HUDEP-2 (cell line): ENCODE results near the gene C19orf47.
"Not testable (repeated sequence)": the region's sequence is repeated elsewhere in the genome, so short reads cannot be mapped to it uniquely, and the experiment has no call there.

Experiments
- DNase-seq, 76 experiments: peaks; one replicate each; lab custom pipeline; 2025; ENCODE audit not compliant: unreplicated experiment in 76 of 76; lab: John Stamatoyannopoulos, UW

The C19orf47 gene

DNA sequence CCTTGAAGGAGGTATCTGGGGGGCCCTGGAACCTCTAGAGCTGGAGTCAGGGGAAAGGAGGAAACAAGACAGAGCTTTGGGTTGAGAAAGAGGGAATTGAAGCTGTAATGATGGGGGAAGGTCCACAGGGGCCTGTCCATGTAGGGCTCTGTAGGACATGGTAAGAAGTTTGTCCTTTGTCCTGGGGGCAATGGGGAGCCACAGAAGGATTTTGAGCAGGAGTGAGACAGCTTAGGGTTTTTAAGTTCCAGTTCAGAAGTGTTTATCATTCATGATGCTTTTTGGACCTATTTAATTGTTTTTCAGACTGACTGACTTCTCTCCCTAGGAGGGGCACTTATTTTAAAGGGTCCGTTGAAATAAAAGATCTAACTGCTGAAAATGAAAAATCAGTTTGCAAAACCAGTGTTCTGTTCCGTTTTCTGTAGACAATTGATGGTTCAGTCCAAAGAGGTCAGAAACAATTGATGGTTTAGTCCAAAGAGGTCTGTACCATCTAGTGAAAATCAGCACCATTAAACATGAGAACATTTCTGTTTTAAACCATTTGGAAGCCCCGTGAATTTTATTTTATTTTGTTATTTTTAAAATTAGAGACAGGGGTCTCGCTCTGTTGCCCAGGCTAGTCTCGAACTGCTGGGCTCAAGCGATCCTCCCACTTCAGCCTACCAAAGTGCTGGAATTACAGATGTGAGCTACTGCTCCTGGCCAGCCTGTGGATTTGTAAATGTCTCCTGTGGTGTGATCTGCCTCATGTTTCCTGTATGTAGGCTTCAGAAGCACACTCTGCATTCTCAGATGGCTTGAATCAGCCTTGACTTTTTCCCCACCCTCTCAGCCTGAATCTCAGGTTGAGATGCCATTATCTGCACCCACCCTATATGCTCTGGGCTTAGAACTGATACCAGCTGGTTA lies 8.7 kb upstream of the C19orf47 start:
- DNase-seq = no peak

DNA sequence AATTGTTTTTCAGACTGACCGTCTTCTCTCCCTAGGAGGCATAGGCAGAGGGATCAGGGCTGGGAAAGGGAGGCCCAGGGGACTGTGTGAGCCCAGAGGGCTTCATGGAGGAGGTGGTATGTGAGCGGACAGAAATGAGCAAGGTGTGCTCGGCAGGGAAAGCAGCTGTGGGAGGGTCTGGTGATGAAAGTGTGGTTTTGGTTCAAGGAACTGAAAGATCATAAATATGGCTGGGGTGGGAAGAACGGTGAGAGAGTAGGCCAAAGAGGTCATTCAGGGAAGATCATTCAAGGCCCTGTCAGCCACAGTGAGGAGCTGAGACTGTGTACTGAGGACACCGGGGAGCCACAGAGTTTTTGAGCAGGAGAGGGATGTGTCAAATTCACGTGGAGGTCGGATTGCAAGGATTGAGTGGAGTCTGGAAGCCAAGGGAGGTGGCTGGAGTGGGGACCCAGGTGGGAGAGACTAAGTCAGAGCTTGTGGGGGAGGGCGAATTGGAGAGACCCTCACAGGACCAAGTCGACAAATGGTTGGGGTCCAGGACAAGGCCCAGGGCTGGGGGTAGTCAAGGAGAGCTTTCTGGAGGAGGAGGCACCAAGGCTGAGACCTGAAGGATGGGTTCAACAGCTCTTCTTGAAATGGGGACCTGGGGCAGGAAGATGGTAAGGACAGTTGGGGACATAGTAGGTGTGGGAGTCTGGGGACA lies 7.9 kb upstream of the C19orf47 start:
- no peak for DNase-seq

DNA sequence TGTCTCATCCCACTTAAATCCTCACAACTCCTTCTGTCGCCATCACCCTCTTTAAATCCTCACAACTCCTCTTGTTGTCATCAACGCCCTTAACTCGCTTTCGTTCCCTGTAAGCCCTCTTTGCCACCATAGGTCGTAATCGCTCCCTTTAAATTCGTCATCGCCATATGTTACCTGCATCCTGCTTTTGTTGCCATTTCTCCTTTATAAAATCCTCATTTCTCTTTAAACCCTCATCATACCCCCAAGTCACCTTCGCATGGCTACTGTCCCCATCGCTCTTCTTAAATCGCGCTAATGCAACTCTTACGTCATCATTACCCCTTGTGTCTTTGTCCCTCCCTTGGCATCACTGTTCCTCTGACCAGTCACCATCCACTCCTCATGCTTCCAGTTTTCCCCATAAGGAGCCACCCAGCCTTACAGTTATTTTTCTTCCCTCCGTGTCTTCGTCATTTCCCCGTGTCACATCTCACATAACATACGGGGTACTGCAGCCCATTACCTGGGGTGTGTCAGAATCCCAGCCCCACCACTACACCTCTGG lies 837 bp upstream of the C19orf47 start:
- DNase-seq = peak in 2 of 76 experiments; percentile 28 to 42

DNA sequence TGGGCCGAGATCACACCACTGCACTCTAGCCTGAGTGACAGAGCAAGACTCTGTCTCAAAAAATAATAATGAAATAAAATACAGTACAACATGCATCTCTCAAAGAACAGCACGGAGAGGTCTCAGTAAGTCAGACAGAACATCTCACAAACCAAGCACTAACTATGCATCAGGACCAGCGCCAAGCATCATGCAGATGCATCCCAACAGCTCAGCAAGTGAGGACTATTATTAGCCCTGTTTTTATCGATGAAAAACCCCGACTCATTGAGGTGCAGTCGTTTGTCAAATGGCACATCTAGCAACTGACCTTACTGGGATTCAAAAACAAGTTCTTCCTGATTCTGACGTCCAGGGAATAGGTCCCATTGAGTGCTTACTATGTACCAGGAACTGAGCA lies 3.8 kb downstream of the C19orf47 start:
- DNase-seq = no peak

DNA sequence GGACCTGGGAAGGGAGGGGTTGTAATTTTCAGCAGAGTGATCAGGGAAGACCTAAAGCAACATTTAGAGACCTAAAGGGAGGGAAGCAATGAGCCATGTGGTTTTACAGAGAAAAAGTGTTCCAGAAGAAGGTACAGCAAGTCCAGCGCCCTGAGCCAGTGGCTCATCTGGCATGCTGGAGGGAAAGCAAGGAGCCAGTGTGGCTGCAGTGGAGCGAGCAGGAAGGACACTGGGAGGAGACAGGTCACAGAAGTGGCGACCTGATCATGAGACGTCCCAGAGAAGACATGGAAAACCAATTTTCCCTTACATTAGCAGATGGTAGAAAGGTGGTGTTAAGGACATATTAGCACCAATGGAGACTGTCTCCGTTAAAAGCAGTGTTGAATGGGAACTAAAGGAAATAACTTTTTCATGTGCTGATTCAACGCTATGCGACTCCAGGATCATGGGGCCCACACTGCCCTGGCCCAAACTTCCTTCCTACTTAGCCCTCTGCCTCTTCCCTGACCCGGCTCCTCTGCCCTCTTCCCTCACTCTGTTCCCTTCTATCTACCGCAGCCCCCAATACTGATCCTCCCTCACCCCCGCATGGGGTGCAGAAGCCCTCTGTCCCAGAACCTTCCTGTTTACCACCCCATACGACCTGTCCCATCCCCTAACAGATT lies 5.4 kb downstream of the C19orf47 start:
- no peak for DNase-seq

DNA sequence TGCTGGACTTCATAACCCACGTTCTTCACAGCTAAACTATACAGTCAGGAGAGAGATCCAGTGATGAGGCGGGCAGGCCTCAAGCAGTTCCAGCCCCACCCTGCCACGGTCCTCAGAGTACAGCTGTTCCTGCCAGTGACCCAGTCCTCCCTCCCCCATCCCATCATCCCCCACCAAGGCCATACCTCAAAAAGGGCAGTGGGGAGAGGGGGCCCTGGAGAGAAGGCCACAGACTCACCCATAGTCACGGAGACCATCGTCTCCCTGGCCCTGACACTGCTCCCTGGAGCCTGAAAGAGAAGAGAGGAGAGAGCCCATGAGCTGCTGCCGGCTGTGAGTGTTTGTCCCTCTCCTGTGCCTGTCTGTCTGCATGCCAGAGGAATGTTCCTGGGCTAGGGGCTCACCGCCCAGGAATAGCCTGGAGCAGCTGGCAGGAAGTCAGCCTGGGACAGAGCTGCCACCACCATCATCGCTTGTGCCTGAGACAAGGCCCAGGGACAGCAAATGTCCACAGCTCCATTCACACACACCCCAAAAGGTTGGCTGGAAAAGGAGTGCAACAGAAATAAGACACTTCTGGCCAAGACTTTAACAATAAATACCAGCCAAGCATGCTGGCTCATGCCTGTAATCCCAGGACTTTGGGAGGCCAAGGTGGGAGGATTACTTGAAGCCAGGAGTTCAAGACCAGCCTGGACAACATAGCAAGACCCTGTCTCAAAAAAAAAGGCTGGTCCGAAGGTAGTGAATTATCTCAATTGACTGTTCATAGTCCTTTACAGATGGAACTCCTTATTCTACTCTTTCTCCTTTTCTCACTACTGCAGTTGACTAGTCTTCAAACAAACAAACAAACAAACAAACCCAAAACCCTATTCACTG lies 6.4 kb downstream of the C19orf47 start:
- DNase-seq = peak in 8 of 76 experiments; percentile 5 to 44 (median 23)

DNA sequence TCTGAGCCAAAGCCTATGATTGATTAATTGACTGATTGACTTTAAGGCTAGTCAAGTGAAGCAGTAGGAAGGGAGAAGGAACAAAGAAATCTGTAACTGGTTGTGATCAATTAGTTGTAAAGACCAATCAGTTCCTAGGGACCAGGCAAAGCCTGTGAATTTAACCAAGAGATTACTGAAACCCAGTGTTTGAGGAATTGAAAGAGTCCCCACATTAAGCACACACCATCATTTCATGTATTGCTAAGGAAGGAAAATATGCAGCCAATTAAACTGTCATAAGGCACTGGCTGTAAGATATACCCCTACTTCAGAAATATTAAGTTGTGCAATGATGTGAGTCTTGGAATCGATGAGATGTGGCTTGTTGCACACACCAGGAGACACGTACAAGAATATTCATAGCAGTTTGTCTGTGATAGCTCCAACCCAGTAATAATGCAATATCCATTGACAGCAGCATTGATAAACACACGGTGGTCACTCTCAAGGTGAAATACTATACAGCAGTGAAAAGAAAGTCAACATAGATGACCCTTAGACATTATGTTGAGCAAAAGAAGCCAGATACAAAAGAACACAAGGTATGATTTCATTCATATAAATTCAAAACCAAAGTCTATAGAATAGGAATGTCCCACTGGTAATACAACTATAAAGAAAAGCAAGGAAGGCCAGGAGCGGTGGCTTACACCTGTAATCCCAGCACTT lies 9.0 kb downstream of the C19orf47 start:
- no peak for DNase-seq

DNA sequence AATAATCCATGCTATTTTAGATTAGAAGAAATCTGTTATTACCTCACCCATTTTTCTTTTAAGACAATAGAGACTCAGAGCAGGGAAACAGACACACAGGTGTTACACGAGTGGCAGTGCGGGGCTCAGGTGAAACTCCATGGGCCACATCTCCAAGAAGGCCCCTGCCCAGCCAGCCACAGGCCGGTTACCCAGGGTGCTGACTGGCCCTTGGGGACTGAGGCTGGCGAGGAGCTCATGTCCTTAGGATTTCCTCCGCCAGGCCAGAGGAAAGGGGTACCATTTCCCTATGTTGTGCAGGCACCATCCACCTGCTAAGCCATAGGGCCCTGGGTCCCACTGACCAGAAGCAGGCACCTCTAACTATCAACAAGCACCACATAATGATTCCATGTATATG lies 10.6 kb downstream of the C19orf47 start:
- DNase-seq = no peak

DNA sequence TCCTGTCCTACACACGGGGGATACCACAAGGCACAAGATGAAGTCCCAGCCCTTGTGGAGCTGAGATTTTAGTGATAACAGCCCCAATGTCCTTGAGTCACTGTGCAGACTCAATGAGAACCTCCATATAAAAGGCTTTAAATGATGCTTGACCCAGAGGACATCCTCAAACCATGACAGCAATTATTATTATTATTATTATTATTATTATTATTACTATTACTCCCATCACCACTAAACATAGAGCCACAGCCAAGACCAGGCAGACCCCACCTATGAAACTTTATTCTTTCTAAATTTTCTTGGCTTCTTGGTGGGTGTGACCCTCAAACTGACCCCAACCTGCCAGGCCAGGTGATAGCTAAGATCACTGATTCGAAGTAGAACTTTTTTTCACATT lies 11.1 kb downstream of the C19orf47 start:
- DNase-seq = no peak

DNA sequence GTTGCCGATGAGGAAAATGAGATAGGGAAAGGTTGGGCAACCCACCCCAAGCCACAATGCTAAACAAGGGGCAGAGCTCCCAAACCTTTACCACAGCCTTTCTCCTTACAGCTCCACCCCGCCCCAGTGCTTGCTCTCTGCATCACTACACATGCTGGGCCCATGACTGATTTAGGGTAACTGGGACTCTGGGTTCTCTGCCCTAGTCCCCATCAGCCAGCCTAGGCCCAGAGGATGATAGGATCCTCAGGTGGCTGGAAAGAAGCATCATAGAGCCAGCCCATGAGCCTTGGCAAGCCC lies 11.6 kb downstream of the C19orf47 start:
- no peak for DNase-seq

DNA sequence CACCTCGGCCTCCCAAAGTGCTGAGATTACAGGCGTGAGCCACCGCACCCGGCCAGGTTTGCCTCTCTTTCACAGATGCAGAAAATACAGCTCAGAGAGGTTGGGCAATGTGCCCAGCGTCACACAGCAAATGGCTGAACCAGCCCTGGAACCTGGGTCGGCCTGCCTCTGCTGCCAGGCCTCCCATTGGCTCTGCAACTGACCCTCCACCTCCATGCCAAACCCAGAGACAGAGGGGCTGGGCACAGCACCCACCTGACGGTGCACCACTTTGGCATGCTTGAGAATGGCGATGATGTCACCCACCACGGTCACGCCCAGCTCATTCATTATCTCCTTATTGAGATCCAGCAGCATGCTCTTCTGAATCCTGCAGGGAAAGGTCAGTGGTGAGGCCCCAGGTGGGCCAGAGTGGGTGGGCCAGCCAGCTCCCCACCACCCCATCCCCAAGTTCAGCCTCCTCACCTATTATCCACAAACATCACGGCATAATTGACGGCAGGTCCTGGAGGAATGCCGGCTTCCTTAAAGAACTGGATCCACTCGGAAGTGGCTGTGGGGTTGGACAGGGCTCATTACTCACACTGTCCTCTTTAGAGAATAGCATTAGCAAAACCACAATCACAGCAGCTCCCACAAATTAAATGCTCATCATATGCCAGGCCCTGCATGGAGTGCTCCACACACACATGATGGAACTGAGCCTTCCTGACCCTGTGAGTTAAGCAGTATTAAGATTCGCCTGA lies 12.2 kb downstream of the C19orf47 start:
- no peak for DNase-seq

DNA sequence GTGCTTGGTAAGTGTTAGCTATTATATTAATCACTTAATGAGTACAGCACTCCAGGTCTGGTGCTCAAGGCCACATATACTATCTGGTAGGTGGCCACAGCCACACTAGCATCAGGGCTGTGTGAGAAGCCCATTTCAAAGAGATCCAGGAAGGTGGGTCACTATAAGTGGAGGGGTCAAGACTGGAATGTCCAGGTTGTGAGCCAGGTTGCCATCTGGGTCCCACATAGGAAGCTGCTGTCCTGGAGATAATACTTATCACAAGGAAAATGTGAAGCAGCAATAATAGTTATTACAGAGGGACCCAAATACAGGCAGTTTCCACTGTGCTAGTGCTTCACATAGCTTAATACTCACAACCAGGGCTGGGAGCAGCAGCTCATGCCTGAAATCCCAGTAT lies 13.1 kb downstream of the C19orf47 start:
- DNase-seq = no peak

DNA sequence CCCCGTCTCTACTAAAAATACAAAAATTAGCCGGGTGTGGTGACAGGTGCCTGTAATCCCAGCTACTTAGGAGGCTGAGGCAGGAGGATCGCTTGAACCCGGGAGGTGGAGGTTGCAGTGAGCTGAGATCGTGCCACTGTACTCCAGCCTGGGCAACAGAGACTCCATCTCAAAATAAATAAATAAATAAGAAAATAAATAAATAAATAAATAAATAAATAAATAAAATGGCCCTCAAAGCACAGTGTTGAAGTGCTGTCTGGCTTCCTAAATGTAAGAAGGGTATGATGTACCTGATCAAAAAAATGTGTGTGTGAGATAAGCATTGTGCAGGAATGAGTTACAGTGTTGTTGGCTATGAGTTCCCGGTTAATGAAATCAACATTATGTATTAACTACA lies 15.1 kb downstream of the C19orf47 start:
- not testable (repeated sequence) for DNase-seq

DNA sequence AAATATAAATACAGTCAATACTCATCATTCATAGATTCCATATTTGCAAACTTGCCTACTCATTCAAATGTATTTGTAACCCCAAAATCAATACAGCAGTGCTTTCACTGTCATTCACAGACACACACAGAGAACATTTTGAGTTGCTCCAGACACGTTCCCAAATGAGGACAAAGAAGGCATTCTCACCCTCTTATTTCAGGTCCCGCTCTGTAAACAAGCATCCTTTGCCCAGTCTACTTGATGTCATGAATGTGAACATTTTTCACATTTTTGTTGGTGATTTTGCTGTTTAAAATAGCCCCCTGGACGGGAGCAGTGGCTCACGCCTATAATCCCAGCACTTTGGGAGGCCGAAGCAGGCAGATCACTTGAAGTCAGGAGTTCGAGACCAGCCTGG lies 15.5 kb downstream of the C19orf47 start:
- DNase-seq = no peak

DNA sequence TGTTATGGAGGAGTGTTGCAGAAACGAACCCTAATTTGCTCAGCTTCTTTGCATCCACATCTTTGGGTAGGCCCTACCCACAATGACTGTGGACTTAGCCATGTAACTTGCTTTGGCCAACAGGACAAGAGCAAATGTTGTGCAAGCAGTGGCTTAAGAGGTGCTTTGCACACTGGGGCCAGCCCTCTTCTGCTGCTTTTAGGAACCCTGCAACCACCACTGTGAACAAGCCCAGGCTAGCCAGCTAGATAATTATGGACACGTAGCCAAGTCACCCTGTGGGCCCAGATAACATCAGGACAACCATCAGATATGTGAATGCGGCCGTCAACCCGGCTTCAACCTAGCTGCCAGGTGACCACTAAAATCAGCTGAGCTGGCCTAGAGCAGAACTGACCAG lies 17.1 kb downstream of the C19orf47 start:
- peak in 3 of 76 experiments; percentile 8 to 23 (median 17) for DNase-seq

DNA sequence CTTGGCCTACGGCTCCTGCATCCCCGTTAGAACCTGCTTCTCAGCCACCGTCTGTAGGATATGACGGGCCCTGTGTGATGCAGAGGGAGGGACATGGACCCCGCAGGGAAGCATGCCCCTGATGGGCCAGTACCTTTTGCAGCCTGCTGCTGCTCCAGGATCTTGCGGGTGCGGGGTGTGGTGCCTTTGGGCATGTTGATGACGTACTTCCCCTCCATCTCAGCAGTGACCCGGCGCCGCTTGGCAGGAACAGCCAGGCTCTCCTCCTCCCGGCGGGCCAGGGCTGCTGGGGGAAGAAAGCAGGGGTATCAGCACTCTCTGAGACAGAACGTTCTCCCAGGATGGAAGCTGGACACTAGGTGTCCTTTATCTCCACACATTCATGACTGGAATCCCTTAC lies 22.0 kb downstream of the C19orf47 start:
- DNase-seq = no peak

DNA sequence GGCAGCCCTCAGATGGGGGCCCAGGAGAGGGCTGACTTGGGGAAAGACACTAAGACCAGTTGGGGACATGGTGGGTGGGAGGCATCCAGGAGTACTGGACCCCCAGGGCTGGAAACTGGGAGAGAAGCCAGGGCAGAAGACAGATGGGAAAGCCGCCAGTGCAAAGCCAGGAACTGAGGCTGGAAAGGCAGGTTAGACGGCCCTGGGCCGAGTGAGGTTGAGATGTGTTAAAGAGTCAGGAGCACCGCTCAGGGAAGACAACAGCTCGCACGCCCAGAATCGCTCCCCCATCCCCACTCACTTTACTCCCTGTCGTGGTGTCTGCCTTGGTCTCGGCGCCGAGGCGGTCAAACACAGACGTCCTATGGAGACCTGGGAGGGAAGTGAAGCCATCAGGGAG lies 24.5 kb downstream of the C19orf47 start:
- DNase-seq = no peak

DNA sequence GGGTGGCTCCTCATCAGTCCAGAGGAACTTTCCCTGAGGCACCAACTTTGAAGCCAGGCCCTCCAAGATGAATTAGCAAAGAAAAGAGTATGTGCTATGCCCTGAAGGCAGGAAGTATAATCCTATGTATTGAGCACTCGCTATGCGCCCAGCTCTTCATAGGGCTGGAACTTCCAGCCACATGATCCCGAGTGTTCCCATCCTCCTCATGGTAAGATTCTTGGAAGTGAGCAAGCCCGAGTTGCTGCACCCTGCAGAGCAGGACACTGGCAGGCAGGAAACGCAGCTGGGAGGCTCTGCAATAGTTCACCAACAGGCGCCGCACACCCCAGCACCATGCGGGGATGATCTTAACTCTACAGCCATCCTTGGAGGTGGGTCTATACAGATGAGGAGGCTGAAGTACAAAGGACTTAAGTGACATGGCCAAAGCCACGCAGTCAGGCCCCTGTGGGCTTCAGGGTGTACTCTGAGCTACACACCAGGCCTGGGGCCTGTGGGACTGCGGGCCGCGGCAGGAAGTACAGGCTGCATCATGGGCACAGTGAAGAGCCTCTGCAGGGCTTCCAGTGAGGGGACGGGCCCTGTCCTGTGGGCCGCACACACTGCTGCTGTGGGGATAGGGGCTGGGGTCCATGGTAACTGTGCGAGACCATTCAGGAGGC lies 25.1 kb downstream of the C19orf47 start:
- no peak for DNase-seq

DNA sequence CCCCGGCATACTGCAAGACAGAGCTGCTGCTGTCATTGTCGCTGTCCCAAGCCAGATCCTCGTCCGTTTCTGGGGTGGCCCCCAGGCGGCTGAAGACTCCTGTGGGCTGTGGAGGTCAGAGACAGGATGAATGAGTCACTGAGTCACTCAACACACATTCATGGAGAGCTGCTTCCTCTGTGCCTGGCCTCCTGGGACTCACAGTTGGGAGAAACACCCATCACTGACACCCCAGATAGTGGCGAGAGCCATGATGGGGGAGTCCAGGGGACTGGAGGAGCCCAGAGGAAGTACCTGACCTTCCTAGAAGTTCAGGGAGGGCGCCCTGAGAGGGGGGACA lies 26.0 kb downstream of the C19orf47 start:
- no peak for DNase-seq
